Thyroid gland (tissue), 4 donors: Measurements from ENCODE around the gene PIM3. TPM values are rescaled to one million over a fixed set of nuclear protein-coding genes. Genes with fewer than 3 reads are reported as not detected.

Experiments
- DNase-seq, 2 donors: peaks; one replicate each; pipeline ENCODE4 v3.0.0-alpha.2; 2019
- H3K27ac ChIP-seq, 3 donors: fragments of 200-600 bp; sonication (generic); 1 replicate in 2 of 3; 2 replicates in 1 of 3; pipeline ENCODE4 v1.5.1; 2016 to 2019; ENCODE audit warnings: mild to moderate bottlenecking in 1 of 3, moderate library complexity in 1 of 3
- H3K27me3 ChIP-seq: fragments of 200-600 bp; sonication (generic); one replicate; pipeline ENCODE4 v1.5.1; 2019
- H3K36me3 ChIP-seq, 2 donors: fragments of 200-600 bp; sonication (generic); one replicate each; pipeline ENCODE4 v1.5.1; 2016 to 2019
- H3K4me1 ChIP-seq, 2 donors: fragments of 200-600 bp; sonication (generic); one replicate each; pipeline ENCODE4 v1.5.1; 2017 to 2019
- H3K4me3 ChIP-seq, 3 donors: fragments of 200-600 bp; sonication (generic); replicated peaks in 1 of 3; 1 replicate in 2 of 3; 2 replicates in 1 of 3; pipeline ENCODE4 v1.5.1; 2016; ENCODE audit warnings: mild to moderate bottlenecking in 1 of 3
- H3K9me3 ChIP-seq: fragments of 200-600 bp; sonication (generic); one replicate; pipeline ENCODE4 v1.5.1; 2017
- POLR2A ChIP-seq, 2 donors: fragments of 450-650 bp; IDR thresholded peaks; one replicate each; pipeline ENCODE4 v1.6.1; 2017; ENCODE audit warnings: antibody characterized with exemption in 2 of 2, mild to moderate bottlenecking in 2 of 2, moderate library complexity in 1 of 2
- WGBS, 2 donors: methylation state at CpG; one replicate each; pipeline ENCODE4 v1.1.5; 2017; 5-methylcytosine and 5-hydroxymethylcytosine counted together
- intact Hi-C: fragments of 100-400 bp; cut with DNase I; formaldehyde crosslinking; loops from one replicate; pipeline ENCODE4 v1.15.1; 2023
- total RNA-seq, 4 donors: library from RNA; depleted of rRNA; stranded (reverse); fragments of >200 nt; gene quantifications; one replicate each; pipeline ENCODE4 v1.2.3, GENCODE V29; 2016
- TF ChIP-seq, protein P1 (sequence below), 6 experiments: fragments of 200-600 bp in 3 of 6; fragments of 450-650 bp in 3 of 6; sonication (generic) in 3 of 6; IDR thresholded peaks; one replicate each; pipeline ENCODE4 v1.5.1; 2016 to 2019; ENCODE audit warnings: antibody characterized with exemption in 6 of 6, mild to moderate bottlenecking in 2 of 6, inconsistent platforms in 1 of 6, moderate library complexity in 1 of 6

The PIM3 gene
- total RNA-seq, 4 donors from 2014 or later: 45.4 to 108 (median 73.2) TPM

DNA sequence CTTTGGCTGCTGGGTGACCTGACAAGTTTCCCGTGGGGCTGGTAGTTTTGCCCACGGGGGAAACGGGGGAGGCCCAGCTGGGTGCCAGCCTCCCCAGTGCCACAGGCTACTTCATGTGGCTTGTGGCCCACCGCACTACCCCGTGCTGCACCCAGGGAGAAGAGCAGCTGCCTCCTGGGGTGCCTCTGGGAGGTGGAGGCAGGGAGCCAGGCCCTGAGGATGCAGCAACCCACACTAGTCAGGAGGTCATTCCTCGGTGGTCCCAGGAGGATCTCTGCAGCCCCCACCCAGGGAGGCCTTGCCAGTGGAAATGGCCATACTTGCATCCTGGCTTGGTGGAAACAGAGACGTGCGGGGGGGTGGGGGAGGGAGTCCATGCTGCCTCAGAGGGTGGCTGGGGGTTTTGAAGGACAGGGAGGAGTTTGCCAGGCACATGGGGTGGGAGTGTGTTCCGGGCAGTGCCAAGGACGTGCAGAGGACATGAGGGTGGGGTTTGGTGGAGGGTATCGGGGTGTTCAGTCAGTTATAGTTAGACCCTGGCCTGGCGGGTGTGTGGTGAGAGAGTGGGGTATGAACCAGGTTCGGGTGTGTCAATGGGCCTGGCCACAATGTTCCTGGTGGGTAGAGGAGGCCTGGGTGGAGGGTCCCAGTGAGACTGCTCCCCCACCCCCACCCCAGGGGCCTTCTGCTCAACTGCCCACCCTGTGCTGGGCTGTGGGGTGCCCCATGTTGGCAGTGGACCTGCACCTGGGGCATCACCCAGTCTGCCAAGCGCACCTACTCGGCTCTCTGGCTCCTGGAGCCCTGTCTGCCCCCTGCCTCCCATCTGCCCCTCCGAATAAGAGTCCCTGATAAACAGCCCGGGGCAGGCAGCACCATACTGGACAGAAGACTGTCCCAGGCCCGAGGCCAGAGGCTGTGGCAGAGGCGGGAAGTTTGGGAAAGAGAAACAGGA lies 3.8 kb downstream of the PIM3 start:
- Histone ChIP-seq H3K9me3 (no peaks in the 10 kb centered on the region), H3K4me1 (peaks cover 46 to 73% of the 10 kb centered on the region in 2 donors), H3K27ac (peak overlapping the region; percentile 44 to 97 (median 96)), H3K36me3 (peaks cover 20 to 29% of the 10 kb centered on the region in 2 donors), H3K4me3 (peak overlapping the region in 1 of 3 donors; percentile 83), H3K27me3 (no peaks in the 10 kb centered on the region)
- intact Hi-C loops: no loop called here
- DNase-seq: peak in 1 of 2 donors; percentile 3
- TF ChIP-seq POLR2A (IDR thresholded peaks at IDR 0.05): no peak
- TF ChIP-seq, protein P1, sequence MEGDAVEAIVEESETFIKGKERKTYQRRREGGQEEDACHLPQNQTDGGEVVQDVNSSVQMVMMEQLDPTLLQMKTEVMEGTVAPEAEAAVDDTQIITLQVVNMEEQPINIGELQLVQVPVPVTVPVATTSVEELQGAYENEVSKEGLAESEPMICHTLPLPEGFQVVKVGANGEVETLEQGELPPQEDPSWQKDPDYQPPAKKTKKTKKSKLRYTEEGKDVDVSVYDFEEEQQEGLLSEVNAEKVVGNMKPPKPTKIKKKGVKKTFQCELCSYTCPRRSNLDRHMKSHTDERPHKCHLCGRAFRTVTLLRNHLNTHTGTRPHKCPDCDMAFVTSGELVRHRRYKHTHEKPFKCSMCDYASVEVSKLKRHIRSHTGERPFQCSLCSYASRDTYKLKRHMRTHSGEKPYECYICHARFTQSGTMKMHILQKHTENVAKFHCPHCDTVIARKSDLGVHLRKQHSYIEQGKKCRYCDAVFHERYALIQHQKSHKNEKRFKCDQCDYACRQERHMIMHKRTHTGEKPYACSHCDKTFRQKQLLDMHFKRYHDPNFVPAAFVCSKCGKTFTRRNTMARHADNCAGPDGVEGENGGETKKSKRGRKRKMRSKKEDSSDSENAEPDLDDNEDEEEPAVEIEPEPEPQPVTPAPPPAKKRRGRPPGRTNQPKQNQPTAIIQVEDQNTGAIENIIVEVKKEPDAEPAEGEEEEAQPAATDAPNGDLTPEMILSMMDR (IDR thresholded peaks at IDR 0.05): no peak
- WGBS, 2 donors: 73 to 82% methylated on average over 14 to 16 of the region's 19 CpGs

DNA sequence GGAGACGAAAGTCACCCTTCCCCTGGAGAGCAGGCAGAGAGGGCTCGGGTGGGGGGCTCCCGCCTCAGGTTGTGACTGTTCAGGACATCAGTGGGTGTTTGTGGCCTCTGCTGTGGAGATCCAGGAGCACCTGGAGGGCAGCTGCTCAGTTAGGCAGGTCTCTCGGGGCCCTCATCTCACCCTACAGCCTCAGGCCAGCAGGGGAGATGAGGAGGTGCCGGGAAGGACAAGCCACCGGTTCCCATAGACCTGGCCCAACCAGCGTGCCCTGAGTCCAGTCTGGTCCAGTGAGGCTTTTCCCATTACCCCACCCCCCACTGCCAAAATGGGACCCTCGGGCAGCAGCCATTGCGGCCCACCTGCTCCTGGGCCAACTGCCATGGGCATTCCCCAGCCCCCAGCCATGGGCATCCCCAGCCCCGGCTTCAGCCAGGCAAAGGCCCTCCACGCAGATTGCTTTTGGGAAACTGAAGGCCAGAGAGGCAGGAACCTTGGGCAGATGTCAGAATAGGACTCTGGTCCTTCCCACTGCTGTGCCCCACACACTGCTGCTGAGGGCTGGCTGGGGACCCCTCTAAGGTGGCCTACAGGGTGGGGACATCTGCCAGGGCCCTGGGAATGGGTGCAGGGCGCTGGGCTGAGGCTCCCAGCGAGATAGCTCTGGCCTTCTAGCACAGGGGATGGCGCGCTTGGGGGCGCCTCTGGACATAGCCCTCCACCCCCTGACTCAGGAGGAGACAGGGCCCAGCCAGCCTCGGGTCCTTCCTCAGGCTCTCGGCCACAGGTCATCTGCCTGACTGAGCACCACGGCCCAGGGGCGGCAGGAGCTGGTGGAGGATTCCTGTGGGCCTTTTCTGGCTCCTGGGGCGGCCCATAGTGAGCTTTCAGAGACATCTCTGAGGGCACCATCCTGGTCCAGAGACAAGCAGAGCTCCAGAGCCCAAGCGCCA lies 4.8 kb downstream of the PIM3 start:
- 72 to 90% methylated on average over 4 to 11 of the region's 22 CpGs for WGBS, 2 donors
- TF ChIP-seq, protein P1 (IDR thresholded peaks at IDR 0.05): no peak
- TF ChIP-seq POLR2A (IDR thresholded peaks at IDR 0.05): no peak
- Histone ChIP-seq H3K4me1 (peaks cover 42 to 77% of the 10 kb centered on the region in 2 donors), H3K4me3 (peak overlapping the region in 1 of 3 donors; percentile 83), H3K27ac (peak overlapping the region; percentile 51 to 97 (median 96)), H3K9me3 (no peaks in the 10 kb centered on the region), H3K36me3 (peaks cover 20 to 29% of the 10 kb centered on the region in 2 donors), H3K27me3 (no peaks in the 10 kb centered on the region)
- intact Hi-C loops: no loop called here
- DNase-seq: peak in 1 of 2 donors; percentile 12

DNA sequence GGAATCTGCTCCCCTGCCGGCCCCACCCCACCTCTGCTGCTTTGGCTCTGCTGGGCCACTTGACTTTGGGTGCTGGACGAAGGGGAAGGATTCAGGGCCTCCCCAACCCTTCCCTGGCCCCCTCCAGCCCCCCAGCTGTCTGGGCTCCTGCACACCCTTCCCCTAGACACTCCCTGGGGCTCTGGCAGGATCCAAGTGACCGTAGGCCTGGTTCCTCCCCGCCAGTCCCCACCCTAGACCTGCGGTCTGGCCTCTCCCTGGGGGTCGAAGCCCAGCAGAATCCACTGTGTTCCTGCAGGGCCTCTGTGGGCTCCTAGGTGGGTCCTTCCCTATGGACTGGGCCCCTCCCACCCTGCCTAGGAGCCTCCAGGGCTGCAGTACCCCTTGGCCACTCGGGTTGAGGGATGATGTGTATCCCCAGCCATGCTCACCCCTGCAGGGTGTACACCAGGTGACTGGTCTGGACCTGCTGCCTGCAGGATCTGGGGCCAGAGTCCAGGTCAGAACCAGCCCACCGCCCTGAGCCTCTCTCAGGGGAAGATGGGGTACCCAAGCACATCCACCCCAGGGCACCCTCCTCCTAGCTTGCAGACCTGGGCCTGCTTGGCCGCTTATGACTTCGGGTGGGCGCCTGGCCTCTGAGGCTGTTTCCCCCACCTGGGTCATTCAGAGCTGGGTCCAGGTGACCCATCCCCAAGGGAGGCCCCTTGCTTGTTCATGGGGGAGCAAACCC lies 5.6 kb downstream of the PIM3 start:
- intact Hi-C loops: no loop called here
- Histone ChIP-seq H3K4me3 (peak overlapping the region in 1 of 3 donors; percentile 9), H3K4me1 (peaks cover 47 to 83% of the 10 kb centered on the region in 2 donors)

More for the DNA sequence above, 5.6 kb downstream of the PIM3 start:
- Histone ChIP-seq H3K36me3 (peaks cover 20 to 29% of the 10 kb centered on the region in 2 donors), H3K27ac (peak overlapping the region; percentile 51 to 97 (median 96)), H3K9me3 (no peaks in the 10 kb centered on the region), H3K27me3 (no peaks in the 10 kb centered on the region)
- TF ChIP-seq, protein P1 (IDR thresholded peaks at IDR 0.05): no peak
- TF ChIP-seq POLR2A (IDR thresholded peaks at IDR 0.05): no peak
- DNase-seq: peak in 1 of 2 donors; percentile 20
- WGBS, 2 donors: 67 to 77% methylated on average over 3 to 6 of the region's 11 CpGs
